Heart left ventricle (tissue), 13 donors: ENCODE results near the gene SP3.

Experiments used
- POLR2A ChIP-seq, 2 donors: fragments of 450-650 bp; IDR thresholded peaks; one replicate each; pipeline ENCODE4 v1.6.1; 2017; ENCODE audit warnings: antibody characterized with exemption in 2 of 2, mild to moderate bottlenecking in 2 of 2, moderate library complexity in 2 of 2
- TF ChIP-seq, protein P1 (sequence below), 12 donors: fragments of 200-600 bp; sonication (generic) in 4 of 12; IDR thresholded peaks; one replicate each; pipeline versions ENCODE4 v1.5.0 to v1.8.0; 2018 to 2022; ENCODE audit warnings: antibody characterized with exemption in 12 of 12, mild to moderate bottlenecking in 5 of 12
- donor health status: ischemic (EF 13 %, LVEDD 7.1; RV severe dilation, severe dysfunction).
- donor health status: DM: no; HTN: yes; CAD: no.
- donor health status: DM: no; HTN: no; CAD: no.
- donor health status: ischemic (EF 25% LVEDD 6.9; RV normal size, moderate dysfunction).
- donor health status: ischemic (EF 25% LVEDD 5.7; RV mildly dilated, moderate dysfunction).
- donor health status: ischemic (EF 35%, LVEDD 5.7; RV mildly dilated, moderate dysfunction).
- donor health status: nonischemic (EF 11% LVEDD 7.7; RV severe dilation, severe dysfunction).
- donor health status: DM: yes; HTN: yes; CAD: no.
- donor health status: PGD.
- donor health status: ischemic (EF 29% LVEDD 5.4; RV normal size, mild dysfunction).
- donor health status: nonischemic (EF 23%, LVEDD 6.1; RV moderate dilation, normal function).

DNA sequence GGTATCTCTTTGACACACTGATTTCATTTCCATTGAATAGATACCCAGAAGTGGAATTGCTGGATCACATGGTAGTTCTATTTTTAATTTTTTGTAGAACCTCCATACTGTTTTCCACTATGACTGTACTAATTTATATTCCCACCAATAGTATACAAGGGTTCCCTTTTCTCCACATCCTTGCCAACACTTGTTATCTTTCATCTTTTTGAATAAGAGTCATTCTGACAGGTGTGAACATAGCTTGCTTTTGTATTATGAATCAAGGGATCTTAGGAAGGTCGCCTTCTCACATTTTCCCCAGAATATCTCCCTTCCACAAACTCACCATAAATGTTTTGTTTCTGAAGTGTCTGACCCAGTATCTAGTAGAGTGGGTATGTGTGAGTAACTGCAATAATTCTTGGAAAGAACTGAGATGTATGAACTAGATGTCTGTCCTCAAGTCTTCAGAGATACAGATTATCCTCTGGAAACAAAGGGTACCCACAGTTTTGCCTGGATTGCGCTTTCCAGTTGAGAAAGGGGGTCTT, 17.1 kb upstream of the SP3 start:
- TF ChIP-seq, protein P1, sequence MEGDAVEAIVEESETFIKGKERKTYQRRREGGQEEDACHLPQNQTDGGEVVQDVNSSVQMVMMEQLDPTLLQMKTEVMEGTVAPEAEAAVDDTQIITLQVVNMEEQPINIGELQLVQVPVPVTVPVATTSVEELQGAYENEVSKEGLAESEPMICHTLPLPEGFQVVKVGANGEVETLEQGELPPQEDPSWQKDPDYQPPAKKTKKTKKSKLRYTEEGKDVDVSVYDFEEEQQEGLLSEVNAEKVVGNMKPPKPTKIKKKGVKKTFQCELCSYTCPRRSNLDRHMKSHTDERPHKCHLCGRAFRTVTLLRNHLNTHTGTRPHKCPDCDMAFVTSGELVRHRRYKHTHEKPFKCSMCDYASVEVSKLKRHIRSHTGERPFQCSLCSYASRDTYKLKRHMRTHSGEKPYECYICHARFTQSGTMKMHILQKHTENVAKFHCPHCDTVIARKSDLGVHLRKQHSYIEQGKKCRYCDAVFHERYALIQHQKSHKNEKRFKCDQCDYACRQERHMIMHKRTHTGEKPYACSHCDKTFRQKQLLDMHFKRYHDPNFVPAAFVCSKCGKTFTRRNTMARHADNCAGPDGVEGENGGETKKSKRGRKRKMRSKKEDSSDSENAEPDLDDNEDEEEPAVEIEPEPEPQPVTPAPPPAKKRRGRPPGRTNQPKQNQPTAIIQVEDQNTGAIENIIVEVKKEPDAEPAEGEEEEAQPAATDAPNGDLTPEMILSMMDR (IDR thresholded peaks at IDR 0.05): no peak
- TF ChIP-seq POLR2A (IDR thresholded peaks at IDR 0.05): no peak
